Glutamatergic neuron (in vitro differentiated cells): ENCODE results near the gene PTPRF. TPM values are rescaled to one million over a fixed set of nuclear protein-coding genes. Genes with fewer than 3 reads are reported as not detected.
"Not testable (repeated sequence)": the region's sequence is repeated elsewhere in the genome, so short reads cannot be mapped to it uniquely, and the experiment has no call there.

ENCODE experiments used
- DNase-seq: peaks from one replicate; pipeline ENCODE4 v3.0.0; 2022
- H3K27ac Mint-ChIP-seq: one replicate; pipeline ENCODE4 v1.8.0; 2020; ENCODE audit warnings: mild to moderate bottlenecking, mixed read lengths, inconsistent platforms; ENCODE audit not compliant: unreplicated experiment
- H3K27me3 Mint-ChIP-seq: one replicate; pipeline ENCODE4 v1.8.0; 2020; ENCODE audit warnings: mild to moderate bottlenecking, moderate library complexity, mixed read lengths, inconsistent platforms; ENCODE audit not compliant: unreplicated experiment
- H3K36me3 Mint-ChIP-seq: one replicate; pipeline ENCODE4 v1.8.0; 2020; ENCODE audit warnings: mild to moderate bottlenecking, mixed read lengths, inconsistent platforms; ENCODE audit not compliant: unreplicated experiment
- H3K4me1 Mint-ChIP-seq: one replicate; pipeline ENCODE4 v1.8.0; 2020; ENCODE audit warnings: mild to moderate bottlenecking, low read depth, mixed read lengths, inconsistent platforms; ENCODE audit not compliant: unreplicated experiment
- H3K4me3 Mint-ChIP-seq: one replicate; pipeline ENCODE4 v1.8.0; 2020; ENCODE audit warnings: mild to moderate bottlenecking, mixed read lengths, inconsistent platforms; ENCODE audit not compliant: unreplicated experiment
- H3K9me3 Mint-ChIP-seq: one replicate; pipeline ENCODE4 v1.8.0; 2020; ENCODE audit warnings: mild to moderate bottlenecking, moderate library complexity, mixed read lengths, inconsistent platforms; ENCODE audit not compliant: unreplicated experiment
- total RNA-seq: library from RNA; stranded (reverse); fragmentation: NEBNext Ultra II Directional; extraction: Animal tissue kit (Norgen Biotek cat#: 25700); gene quantifications from one replicate; pipeline ENCODE4 v1.2.1, GENCODE V29; 2021; ENCODE audit not compliant: unreplicated experiment
- TF ChIP-seq, protein P1 (sequence below): fragments of 200-600 bp; sonication (generic); IDR thresholded peaks from one replicate; pipeline ENCODE4 v1.5.0; 2021; ENCODE audit not compliant: partially characterized antibody, unreplicated experiment

The PTPRF gene
- total RNA-seq, 1 donor from 2014 or later, result 171 TPM

GRCh38 chr1:43639976-43640794 is 109.5 kb downstream of the PTPRF start:
- TF ChIP-seq, protein P1, sequence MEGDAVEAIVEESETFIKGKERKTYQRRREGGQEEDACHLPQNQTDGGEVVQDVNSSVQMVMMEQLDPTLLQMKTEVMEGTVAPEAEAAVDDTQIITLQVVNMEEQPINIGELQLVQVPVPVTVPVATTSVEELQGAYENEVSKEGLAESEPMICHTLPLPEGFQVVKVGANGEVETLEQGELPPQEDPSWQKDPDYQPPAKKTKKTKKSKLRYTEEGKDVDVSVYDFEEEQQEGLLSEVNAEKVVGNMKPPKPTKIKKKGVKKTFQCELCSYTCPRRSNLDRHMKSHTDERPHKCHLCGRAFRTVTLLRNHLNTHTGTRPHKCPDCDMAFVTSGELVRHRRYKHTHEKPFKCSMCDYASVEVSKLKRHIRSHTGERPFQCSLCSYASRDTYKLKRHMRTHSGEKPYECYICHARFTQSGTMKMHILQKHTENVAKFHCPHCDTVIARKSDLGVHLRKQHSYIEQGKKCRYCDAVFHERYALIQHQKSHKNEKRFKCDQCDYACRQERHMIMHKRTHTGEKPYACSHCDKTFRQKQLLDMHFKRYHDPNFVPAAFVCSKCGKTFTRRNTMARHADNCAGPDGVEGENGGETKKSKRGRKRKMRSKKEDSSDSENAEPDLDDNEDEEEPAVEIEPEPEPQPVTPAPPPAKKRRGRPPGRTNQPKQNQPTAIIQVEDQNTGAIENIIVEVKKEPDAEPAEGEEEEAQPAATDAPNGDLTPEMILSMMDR, result no peak
- no peaks in the 10 kb centered on the region for H3K4me1 Mint-ChIP-seq
- DNase-seq, result no peak
- no peaks in the 10 kb centered on the region for H3K27me3 Mint-ChIP-seq
- no peak overlapping the region for H3K4me3 Mint-ChIP-seq
- no peak overlapping the region for H3K27ac Mint-ChIP-seq
- peaks cover 2% of the 10 kb centered on the region for H3K9me3 Mint-ChIP-seq
- no peaks in the 10 kb centered on the region for H3K36me3 Mint-ChIP-seq

DNA sequence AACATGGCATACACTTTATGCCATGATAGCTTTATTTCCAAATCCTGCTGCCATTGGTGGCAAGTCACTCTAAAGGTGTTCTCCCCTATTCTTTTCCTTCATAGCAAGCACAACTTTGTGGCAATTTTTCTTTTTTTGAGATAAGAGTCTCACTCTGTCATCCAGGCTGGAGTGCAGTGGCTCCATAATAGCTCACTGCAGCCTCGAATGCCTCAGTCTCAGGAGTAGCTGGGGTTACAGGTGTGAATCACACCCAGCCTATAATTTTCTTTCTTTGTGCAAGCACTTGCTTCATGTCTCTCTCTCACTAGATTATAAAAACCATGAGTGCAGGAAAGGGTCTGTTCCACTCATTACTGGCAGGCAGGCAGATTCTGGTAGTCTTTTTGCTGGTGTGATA is 113.9 kb downstream of the PTPRF start:
- TF ChIP-seq, protein P1, result no peak
- Mint-ChIP-seq H3K27me3 (peaks cover 1% of the 10 kb centered on the region), H3K36me3 (no peaks in the 10 kb centered on the region), H3K4me3 (no peak overlapping the region), H3K9me3 (peaks cover 5% of the 10 kb centered on the region), H3K27ac (no peak overlapping the region), H3K4me1 (peaks cover 4% of the 10 kb centered on the region)
- DNase-seq, result no peak

- H3K36me3 Mint-ChIP-seq, result no peaks in the 10 kb centered on the region
- H3K9me3 Mint-ChIP-seq, result peaks cover 9% of the 10 kb centered on the region
- DNase-seq, result no peak
- no peak overlapping the region for H3K27ac Mint-ChIP-seq
- peaks cover 4% of the 10 kb centered on the region for H3K4me1 Mint-ChIP-seq
- H3K4me3 Mint-ChIP-seq, result no peak overlapping the region
- TF ChIP-seq, protein P1, result no peak
- H3K27me3 Mint-ChIP-seq, result peaks cover 1% of the 10 kb centered on the region
Observed at GRCh38 chr1:43645461-43645860, 114.8 kb downstream of the PTPRF start.

DNA sequence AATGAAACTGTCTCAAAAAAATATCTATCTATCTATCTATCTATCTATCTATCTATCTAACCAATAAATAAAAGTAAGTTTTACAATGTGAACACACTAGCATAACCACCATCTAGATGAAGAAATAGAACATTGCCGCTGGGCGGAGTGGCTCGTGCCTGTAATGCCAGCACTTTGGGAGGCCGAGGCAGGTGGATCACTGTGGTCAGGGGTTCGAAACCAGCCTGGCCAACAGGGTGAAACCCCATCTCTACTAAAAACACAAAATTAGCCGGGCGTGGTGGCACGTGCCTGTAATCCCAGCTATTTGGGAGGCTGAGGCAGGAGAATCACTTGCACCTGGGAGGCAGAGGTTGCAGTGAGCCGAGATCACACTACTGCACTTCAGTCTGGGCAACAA is 116.6 kb downstream of the PTPRF start:
- H3K27me3 Mint-ChIP-seq, H3K4me1 Mint-ChIP-seq, DNase-seq, H3K36me3 Mint-ChIP-seq, H3K4me3 Mint-ChIP-seq, H3K27ac Mint-ChIP-seq: not testable (repeated sequence)
- peaks cover 13% of the 10 kb centered on the region for H3K9me3 Mint-ChIP-seq

DNA sequence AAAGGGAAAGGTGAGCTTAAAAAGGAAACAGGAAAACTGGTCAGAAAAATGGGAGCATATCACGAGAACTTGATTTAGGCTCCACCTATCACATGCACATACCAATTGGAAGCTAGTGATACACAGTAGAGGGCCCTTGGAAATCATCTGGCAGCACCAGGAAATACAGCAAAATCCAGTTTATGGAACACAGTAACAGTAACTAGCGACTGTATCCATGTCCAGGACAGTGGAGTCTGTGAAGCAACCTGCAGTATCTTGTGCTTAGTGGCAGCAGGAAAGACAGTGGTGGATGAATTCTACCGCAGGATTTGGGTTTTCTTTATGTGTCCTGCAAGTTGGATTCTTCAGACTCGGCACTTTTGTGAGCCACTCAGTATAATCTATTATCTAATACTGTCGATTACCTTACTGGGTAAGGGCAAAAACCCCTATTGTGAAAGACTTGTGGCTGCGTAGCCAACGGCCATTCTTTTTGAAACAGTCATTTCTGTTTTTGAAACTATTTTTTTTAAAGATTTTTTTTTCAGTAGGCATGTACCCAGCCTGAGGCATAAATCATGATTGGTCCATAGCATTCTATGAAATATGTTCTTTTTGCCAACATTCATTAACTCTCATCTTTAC is 117.7 kb downstream of the PTPRF start:
- Mint-ChIP-seq H3K27me3 (peaks cover 1% of the 10 kb centered on the region), H3K4me3 (peak overlapping the region; percentile 97), H3K36me3 (no peaks in the 10 kb centered on the region), H3K4me1 (peaks cover 10% of the 10 kb centered on the region), H3K9me3 (peaks cover 13% of the 10 kb centered on the region), H3K27ac (no peak overlapping the region)
- no peak for DNase-seq
- TF ChIP-seq, protein P1, result no peak
